GM12891 (cell line): ENCODE measurements around the gene ENHO.

Experiments used
- POLR2A ChIP-seq: IDR thresholded peaks from 2 replicates; pipeline ENCODE4 v1.6.1; 2011; ENCODE audit warnings: low read depth, low read length, control low read depth
- POLR2AphosphoS5 ChIP-seq: IDR thresholded peaks from 2 replicates; pipeline ENCODE4 v1.6.1; 2011; ENCODE audit warnings: low read depth, low read length, control low read depth
- SPI1 ChIP-seq: IDR thresholded peaks from 2 replicates; pipeline ENCODE4 v1.6.1; 2011; ENCODE audit warnings: low read depth, low read length, control low read depth
- TAF1 ChIP-seq: IDR thresholded peaks from 2 replicates; pipeline ENCODE4 v1.6.1; 2011; ENCODE audit warnings: low read depth, low read length, control low read depth

GRCh38 chr9:34558364-34558763 lies 35.6 kb upstream of the ENHO start:
- no peak for TF ChIP-seq TAF1
- TF ChIP-seq POLR2A = no peak
- TF ChIP-seq POLR2AphosphoS5 = no peak
- no peak for TF ChIP-seq SPI1
